ENCODE measurements around the gene ANKRD6. TPM values are rescaled to one million over a fixed set of nuclear protein-coding genes. Genes with fewer than 3 reads are reported as not detected.

ANKRD6 gene
- total RNA-seq, 1 experiment from 2014 or later, result 13.9 TPM

DNA sequence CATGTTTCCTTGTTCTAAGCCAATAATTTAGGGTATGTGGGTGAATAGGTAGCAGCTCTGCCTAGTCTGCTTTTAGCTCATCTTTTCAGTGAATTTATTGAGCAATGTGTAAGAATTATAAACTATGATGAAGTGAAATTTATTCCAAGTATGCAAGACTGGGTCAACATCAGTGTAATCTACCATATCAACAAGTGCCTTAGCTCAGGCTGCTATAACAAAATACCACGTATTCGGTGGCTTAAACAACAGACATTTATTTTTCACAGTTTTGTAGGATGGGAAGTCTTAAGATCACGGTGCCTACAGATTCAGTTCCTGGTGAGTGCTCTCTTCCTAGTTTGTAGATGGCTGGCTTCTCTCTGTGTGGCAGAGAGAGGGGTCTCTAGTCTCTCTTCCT, 151.6 kb downstream of the ANKRD6 start:
- H3K36me3 Mint-ChIP-seq, result no peaks in the 10 kb centered on the region
- TF ChIP-seq ZNF232 (CRISPR knock-in tag; IDR thresholded peaks at IDR 0.05) (no peak), NR1H2 (CRISPR knock-in tag; IDR thresholded peaks at IDR 0.05) (no peak), KAT7 (CRISPR knock-in tag; IDR thresholded peaks at IDR 0.05; ENCODE audit: borderline replicate concordance) (no peak), ZBTB21 (CRISPR knock-in tag; IDR thresholded peaks at IDR 0.05; ENCODE audit: borderline replicate concordance) (no peak), SMAD3 (CRISPR knock-in tag; IDR thresholded peaks at IDR 0.05; ENCODE audit: borderline replicate concordance) (no peak), CREB1 (CRISPR knock-in tag; IDR thresholded peaks at IDR 0.05) (no peak), STAT6 (CRISPR knock-in tag; conservative IDR thresholded peaks at IDR 0.05; ENCODE audit: low read depth) (no peak), GTF2I (CRISPR knock-in tag; conservative IDR thresholded peaks at IDR 0.05) (no peak), ZNF396 (CRISPR knock-in tag; IDR thresholded peaks at IDR 0.05; ENCODE audit: borderline replicate concordance) (no peak), NFYB (CRISPR knock-in tag; conservative IDR thresholded peaks at IDR 0.05; ENCODE audit: low read depth) (no peak), NFE2L1 (CRISPR knock-in tag; IDR thresholded peaks at IDR 0.05) (no peak), ZNF671 (CRISPR knock-in tag; IDR thresholded peaks at IDR 0.05) (no peak)
- TF ChIP-seq, protein P1, sequence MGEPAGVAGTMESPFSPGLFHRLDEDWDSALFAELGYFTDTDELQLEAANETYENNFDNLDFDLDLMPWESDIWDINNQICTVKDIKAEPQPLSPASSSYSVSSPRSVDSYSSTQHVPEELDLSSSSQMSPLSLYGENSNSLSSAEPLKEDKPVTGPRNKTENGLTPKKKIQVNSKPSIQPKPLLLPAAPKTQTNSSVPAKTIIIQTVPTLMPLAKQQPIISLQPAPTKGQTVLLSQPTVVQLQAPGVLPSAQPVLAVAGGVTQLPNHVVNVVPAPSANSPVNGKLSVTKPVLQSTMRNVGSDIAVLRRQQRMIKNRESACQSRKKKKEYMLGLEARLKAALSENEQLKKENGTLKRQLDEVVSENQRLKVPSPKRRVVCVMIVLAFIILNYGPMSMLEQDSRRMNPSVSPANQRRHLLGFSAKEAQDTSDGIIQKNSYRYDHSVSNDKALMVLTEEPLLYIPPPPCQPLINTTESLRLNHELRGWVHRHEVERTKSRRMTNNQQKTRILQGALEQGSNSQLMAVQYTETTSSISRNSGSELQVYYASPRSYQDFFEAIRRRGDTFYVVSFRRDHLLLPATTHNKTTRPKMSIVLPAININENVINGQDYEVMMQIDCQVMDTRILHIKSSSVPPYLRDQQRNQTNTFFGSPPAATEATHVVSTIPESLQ (CRISPR knock-in tag; IDR thresholded peaks at IDR 0.05), result no peak
- TF ChIP-seq, protein P2, sequence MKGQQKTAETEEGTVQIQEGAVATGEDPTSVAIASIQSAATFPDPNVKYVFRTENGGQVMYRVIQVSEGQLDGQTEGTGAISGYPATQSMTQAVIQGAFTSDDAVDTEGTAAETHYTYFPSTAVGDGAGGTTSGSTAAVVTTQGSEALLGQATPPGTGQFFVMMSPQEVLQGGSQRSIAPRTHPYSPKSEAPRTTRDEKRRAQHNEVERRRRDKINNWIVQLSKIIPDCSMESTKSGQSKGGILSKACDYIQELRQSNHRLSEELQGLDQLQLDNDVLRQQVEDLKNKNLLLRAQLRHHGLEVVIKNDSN (CRISPR knock-in tag; IDR thresholded peaks at IDR 0.05), result no peak
- TF ChIP-seq, protein P3, sequence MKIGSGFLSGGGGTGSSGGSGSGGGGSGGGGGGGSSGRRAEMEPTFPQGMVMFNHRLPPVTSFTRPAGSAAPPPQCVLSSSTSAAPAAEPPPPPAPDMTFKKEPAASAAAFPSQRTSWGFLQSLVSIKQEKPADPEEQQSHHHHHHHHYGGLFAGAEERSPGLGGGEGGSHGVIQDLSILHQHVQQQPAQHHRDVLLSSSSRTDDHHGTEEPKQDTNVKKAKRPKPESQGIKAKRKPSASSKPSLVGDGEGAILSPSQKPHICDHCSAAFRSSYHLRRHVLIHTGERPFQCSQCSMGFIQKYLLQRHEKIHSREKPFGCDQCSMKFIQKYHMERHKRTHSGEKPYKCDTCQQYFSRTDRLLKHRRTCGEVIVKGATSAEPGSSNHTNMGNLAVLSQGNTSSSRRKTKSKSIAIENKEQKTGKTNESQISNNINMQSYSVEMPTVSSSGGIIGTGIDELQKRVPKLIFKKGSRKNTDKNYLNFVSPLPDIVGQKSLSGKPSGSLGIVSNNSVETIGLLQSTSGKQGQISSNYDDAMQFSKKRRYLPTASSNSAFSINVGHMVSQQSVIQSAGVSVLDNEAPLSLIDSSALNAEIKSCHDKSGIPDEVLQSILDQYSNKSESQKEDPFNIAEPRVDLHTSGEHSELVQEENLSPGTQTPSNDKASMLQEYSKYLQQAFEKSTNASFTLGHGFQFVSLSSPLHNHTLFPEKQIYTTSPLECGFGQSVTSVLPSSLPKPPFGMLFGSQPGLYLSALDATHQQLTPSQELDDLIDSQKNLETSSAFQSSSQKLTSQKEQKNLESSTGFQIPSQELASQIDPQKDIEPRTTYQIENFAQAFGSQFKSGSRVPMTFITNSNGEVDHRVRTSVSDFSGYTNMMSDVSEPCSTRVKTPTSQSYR (CRISPR knock-in tag; IDR thresholded peaks at IDR 0.05), result no peak
- CTCF ChIA-PET, result interaction anchor here (1.4 kb wide), 1 partner anchor 213 kb away, joined by 5 read pairs; no protein-coding TSS in a partner anchor
- H3K4me3 Mint-ChIP-seq, result no peak overlapping the region
- POLR2A ChIA-PET, result no interaction called here
- ATAC-seq (no peak), DNase-seq (ENCODE audit: low spot score) (no peak)
- no peak overlapping the region for H3K27ac Mint-ChIP-seq
- H3K4me1 Mint-ChIP-seq, result peaks cover 21% of the 10 kb centered on the region
- H3K27me3 Mint-ChIP-seq (ENCODE audit: low read depth), result no peaks in the 10 kb centered on the region
- H3K9me3 Mint-ChIP-seq, result no peaks in the 10 kb centered on the region

DNA sequence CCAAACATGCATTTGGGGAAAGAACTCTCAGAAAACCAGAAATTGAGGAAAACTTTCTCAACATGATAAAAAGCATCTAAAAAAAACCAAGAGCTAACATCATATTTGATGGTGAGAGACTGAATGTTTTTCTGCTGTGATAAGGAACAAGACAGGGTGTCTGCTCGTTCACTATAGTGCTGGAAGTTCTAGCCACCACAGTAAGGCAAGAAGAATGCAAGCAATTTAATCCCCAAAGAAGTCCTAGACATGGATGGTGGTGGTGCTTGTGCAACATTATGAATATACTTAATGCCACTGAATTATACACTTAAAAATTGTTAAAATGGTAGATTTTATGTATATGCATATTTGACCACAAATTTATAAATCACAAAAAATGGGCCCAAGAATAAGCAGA, 152.2 kb downstream of the ANKRD6 start:
- no peaks in the 10 kb centered on the region for H3K9me3 Mint-ChIP-seq
- no peak for ATAC-seq
- no peaks in the 10 kb centered on the region for H3K36me3 Mint-ChIP-seq
- no peak for DNase-seq (ENCODE audit: low spot score)
- peaks cover 27% of the 10 kb centered on the region for H3K4me1 Mint-ChIP-seq
- H3K27me3 Mint-ChIP-seq (ENCODE audit: low read depth), result no peaks in the 10 kb centered on the region
- POLR2A ChIA-PET, result no interaction called here
- CTCF ChIA-PET, result interaction anchor here (1.4 kb wide), 1 partner anchor 213 kb away, joined by 5 read pairs; no protein-coding TSS in a partner anchor
- no peak overlapping the region for H3K27ac Mint-ChIP-seq
- no peak overlapping the region for H3K4me3 Mint-ChIP-seq
- TF ChIP-seq, protein P4, sequence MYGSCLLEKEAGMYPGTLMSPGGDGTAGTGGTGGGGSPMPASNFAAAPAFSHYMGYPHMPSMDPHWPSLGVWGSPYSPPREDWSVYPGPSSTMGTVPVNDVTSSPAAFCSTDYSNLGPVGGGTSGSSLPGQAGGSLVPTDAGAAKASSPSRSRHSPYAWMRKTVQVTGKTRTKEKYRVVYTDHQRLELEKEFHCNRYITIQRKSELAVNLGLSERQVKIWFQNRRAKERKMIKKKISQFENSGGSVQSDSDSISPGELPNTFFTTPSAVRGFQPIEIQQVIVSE (CRISPR knock-in tag; IDR thresholded peaks at IDR 0.05; ENCODE audit: borderline replicate concordance), result no peak
- TF ChIP-seq OVOL2 (CRISPR knock-in tag; IDR thresholded peaks at IDR 0.05; ENCODE audit: borderline replicate concordance), result no peak
- TF ChIP-seq ARID4B (CRISPR knock-in tag; IDR thresholded peaks at IDR 0.05; ENCODE audit: borderline replicate concordance), result no peak
- TF ChIP-seq CTCF (IDR thresholded peaks at IDR 0.05), result no peak
- no peak for TF ChIP-seq FOXK1 (CRISPR knock-in tag; IDR thresholded peaks at IDR 0.05)
- TF ChIP-seq SOX15 (CRISPR knock-in tag; IDR thresholded peaks at IDR 0.05), result no peak
